CD4-positive, alpha-beta T cell (primary cell): Measurements from ENCODE around the gene PCDHA5. TPM values are rescaled to one million over a fixed set of nuclear protein-coding genes. Genes with fewer than 3 reads are reported as not detected.
"Not testable (repeated sequence)": the region's sequence is repeated elsewhere in the genome, so short reads cannot be mapped to it uniquely, and the experiment has no call there.

ENCODE experiments used
- ATAC-seq: fragments of 200-7000 bp; cut with Tn5 transposase; one replicate; pipeline ENCODE4 v1.10.0; 2022; ENCODE audit warnings: mild to moderate bottlenecking; ENCODE audit not compliant: poor library complexity
- CTCF ChIA-PET: fragments of 350-600 bp; sonication (Branson Sonifier 250); formaldehyde crosslinking; loops from one replicate; lab custom pipeline; 2021; ENCODE audit warnings: antibody characterized with exemption, inconsistent platforms; lab: Charles Lee
- POLR2A ChIA-PET: fragments of 350-600 bp; sonication (Branson Sonifier 250); formaldehyde crosslinking; loops from one replicate; lab custom pipeline; 2021; ENCODE audit warnings: antibody characterized with exemption, inconsistent platforms; lab: Charles Lee
- DNase-seq, 14 experiments: peaks; one replicate each; pipeline ENCODE4 v3.0.0-alpha.2; 2013 to 2020; ENCODE audit warnings: mixed read lengths in 2 of 14
- H3K27ac ChIP-seq, 2 donors: one replicate each; pipeline versions ENCODE4 v1.5.1 to v1.7.0; 2013; ENCODE audit warnings: low read length in 2 of 2, low read depth in 1 of 2, mild to moderate bottlenecking in 1 of 2
- H3K27me3 ChIP-seq, 2 experiments: 1 replicate in 1 of 2; 2 replicates in 1 of 2; pipeline versions ENCODE4 v1.6.1 to v1.7.0; 2013; ENCODE audit warnings: low read length in 2 of 2, control low read depth in 1 of 2, mild to moderate bottlenecking in 1 of 2, moderate library complexity in 1 of 2; ENCODE audit not compliant: insufficient read depth in 2 of 2, control insufficient read depth in 1 of 2
- H3K36me3 ChIP-seq: one replicate; pipeline ENCODE4 v1.6.1; 2013; ENCODE audit warnings: low read length, control low read depth; ENCODE audit not compliant: insufficient read depth
- H3K4me1 ChIP-seq: one replicate; pipeline ENCODE4 v1.6.1; 2013; ENCODE audit warnings: low read length, control low read depth; ENCODE audit not compliant: insufficient read depth
- H3K4me3 ChIP-seq: one replicate; pipeline ENCODE4 v1.5.1; 2013; ENCODE audit warnings: mild to moderate bottlenecking, low read length, moderate library complexity
- H3K9me3 ChIP-seq, 2 experiments: 1 replicate in 1 of 2; 2 replicates in 1 of 2; pipeline versions ENCODE4 v1.6.1 to v1.7.0; 2013; ENCODE audit warnings: low read length in 2 of 2, mild to moderate bottlenecking in 2 of 2, control low read depth in 1 of 2, moderate library complexity in 1 of 2; ENCODE audit not compliant: control insufficient read depth in 1 of 2, insufficient read depth in 1 of 2
- H3K27ac Mint-ChIP-seq: one replicate; pipeline ENCODE4 v1.8.0; 2020; ENCODE audit warnings: mixed read lengths
- H3K27me3 Mint-ChIP-seq: one replicate; pipeline ENCODE4 v1.8.0; 2021; ENCODE audit warnings: mixed read lengths
- H3K36me3 Mint-ChIP-seq: one replicate; pipeline ENCODE4 v1.8.0; 2021; ENCODE audit warnings: low read depth, mixed read lengths
- H3K4me1 Mint-ChIP-seq: one replicate; pipeline ENCODE4 v1.8.0; 2021; ENCODE audit warnings: low read depth, mixed read lengths
- H3K4me3 Mint-ChIP-seq: one replicate; pipeline ENCODE4 v1.8.0; 2020; ENCODE audit warnings: mild to moderate bottlenecking, mixed read lengths
- H3K9me3 Mint-ChIP-seq: one replicate; pipeline ENCODE4 v1.8.0; 2020; ENCODE audit warnings: mixed read lengths
- intact Hi-C, 2 experiments: fragments of 100-400 bp; cut with DNase I in 1 of 2; cut with micrococcal nuclease in 1 of 2; formaldehyde crosslinking; loops; one replicate each; pipeline versions ENCODE4 v1.15.1 to v1.9.0; 2023 to 2025; cut with DNase I, micrococcal nuclease
- total RNA-seq, 174 experiments: library from RNA in 2 of 174; stranded (reverse) in 2 of 174; gene quantifications; one replicate each; pipeline ENCODE4 v1.2.3 and lab custom pipeline; 2021 to 2026
- TF ChIP-seq, protein P1 (sequence below): fragments of 200-600 bp; IDR thresholded peaks from one replicate; pipeline ENCODE4 v1.8.0; 2022; ENCODE audit warnings: antibody characterized with exemption, mild to moderate bottlenecking

Gene PCDHA5
- total RNA-seq, 2 experiments from 2014 or later, result not detected

DNA sequence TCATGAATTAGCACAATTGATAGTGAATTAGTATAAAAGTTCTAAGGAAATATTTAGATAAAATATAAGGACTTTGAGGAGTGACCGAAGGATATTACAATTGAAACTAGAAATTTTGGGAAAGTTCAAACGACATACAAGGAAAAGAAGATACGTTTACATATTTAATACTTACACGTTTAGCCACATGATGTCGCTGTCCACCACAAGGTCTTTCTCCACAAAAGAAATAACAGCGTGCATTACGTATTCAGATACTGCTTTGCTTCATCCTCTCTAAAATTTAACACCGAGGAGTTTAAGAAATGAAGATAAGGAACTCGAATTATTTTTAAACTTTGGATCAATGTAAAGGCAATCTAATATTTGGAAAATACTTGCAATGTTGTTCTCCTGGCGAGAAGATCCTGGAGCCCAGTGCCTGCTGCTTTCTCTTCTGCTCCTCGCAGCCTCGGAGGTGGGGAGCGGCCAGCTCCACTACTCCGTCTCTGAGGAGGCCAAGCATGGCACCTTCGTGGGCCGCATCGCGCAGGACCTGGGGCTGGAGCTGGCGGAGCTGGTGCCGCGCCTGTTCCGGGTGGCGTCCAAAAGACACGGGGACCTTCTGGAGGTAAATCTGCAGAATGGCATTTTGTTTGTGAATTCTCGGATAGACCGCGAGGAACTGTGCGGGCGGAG lies 20.5 kb upstream of the PCDHA5 start, which contains the start of gene PCDHA3:
Gene PCDHA3, plus strand, starts transcription at position 242 of the 678 bp plus-strand sequence.
- TF ChIP-seq, protein P1, sequence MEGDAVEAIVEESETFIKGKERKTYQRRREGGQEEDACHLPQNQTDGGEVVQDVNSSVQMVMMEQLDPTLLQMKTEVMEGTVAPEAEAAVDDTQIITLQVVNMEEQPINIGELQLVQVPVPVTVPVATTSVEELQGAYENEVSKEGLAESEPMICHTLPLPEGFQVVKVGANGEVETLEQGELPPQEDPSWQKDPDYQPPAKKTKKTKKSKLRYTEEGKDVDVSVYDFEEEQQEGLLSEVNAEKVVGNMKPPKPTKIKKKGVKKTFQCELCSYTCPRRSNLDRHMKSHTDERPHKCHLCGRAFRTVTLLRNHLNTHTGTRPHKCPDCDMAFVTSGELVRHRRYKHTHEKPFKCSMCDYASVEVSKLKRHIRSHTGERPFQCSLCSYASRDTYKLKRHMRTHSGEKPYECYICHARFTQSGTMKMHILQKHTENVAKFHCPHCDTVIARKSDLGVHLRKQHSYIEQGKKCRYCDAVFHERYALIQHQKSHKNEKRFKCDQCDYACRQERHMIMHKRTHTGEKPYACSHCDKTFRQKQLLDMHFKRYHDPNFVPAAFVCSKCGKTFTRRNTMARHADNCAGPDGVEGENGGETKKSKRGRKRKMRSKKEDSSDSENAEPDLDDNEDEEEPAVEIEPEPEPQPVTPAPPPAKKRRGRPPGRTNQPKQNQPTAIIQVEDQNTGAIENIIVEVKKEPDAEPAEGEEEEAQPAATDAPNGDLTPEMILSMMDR, result no peak
- Mint-ChIP-seq H3K27me3 (peaks cover 46% of the 10 kb centered on the region), H3K9me3 (peaks cover 20% of the 10 kb centered on the region), H3K4me1 (no peaks in the 10 kb centered on the region), H3K27ac (no peak within 1 kb of the TSS), H3K36me3 (peaks cover 28% of the 10 kb centered on the region), H3K4me3 (no peak within 1 kb of the TSS)
- peaks cover 10 to 11% of the 10 kb centered on the region in 2 experiments for H3K27me3 ChIP-seq
- no peaks in the 10 kb centered on the region for H3K36me3 ChIP-seq
- DNase-seq (no peak), ATAC-seq (no peak)
- ChIA-PET POLR2A (no interaction called here), CTCF (no interaction called here)
- peaks cover 27 to 34% of the 10 kb centered on the region in 2 experiments for H3K9me3 ChIP-seq
- H3K4me3 ChIP-seq, result no peak within 1 kb of the TSS
- intact Hi-C loops, result no loop called here
- H3K4me1 ChIP-seq, result no peaks in the 10 kb centered on the region
- no peak within 1 kb of the TSS for H3K27ac ChIP-seq

DNA sequence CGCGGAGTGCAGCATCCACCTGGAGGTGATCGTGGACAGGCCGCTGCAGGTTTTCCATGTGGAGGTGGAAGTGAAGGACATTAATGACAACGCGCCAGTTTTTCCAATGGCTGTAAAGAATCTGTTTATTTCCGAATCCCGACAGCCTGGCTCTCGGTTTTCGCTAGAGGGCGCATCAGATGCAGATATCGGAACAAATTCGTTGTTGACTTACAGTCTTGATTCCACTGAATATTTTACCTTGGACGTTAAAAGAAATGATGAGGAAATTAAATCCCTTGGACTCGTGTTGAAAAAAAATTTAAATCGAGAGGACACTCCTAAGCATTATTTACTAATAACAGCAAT lies 19.9 kb upstream of the PCDHA5 start:
- ATAC-seq (no peak), DNase-seq (no peak)
- H3K4me3 ChIP-seq, result no peak overlapping the region
- H3K36me3 Mint-ChIP-seq, result peaks cover 28% of the 10 kb centered on the region
- no peak overlapping the region for H3K27ac ChIP-seq
- H3K4me1 Mint-ChIP-seq, result no peaks in the 10 kb centered on the region
- TF ChIP-seq, protein P1, result no peak
- POLR2A ChIA-PET, result no interaction called here
- H3K9me3 Mint-ChIP-seq, result peaks cover 22% of the 10 kb centered on the region
- CTCF ChIA-PET, result no interaction called here
- no peaks in the 10 kb centered on the region for H3K36me3 ChIP-seq
- no peaks in the 10 kb centered on the region for H3K4me1 ChIP-seq
- H3K27ac Mint-ChIP-seq, result no peak overlapping the region
- H3K27me3 ChIP-seq, result peaks cover 11 to 12% of the 10 kb centered on the region in 2 experiments
- intact Hi-C loops, result no loop called here
- H3K9me3 ChIP-seq, result peaks cover 26 to 29% of the 10 kb centered on the region in 2 experiments
- H3K4me3 Mint-ChIP-seq, result no peak overlapping the region
- peaks cover 51% of the 10 kb centered on the region for H3K27me3 Mint-ChIP-seq

DNA sequence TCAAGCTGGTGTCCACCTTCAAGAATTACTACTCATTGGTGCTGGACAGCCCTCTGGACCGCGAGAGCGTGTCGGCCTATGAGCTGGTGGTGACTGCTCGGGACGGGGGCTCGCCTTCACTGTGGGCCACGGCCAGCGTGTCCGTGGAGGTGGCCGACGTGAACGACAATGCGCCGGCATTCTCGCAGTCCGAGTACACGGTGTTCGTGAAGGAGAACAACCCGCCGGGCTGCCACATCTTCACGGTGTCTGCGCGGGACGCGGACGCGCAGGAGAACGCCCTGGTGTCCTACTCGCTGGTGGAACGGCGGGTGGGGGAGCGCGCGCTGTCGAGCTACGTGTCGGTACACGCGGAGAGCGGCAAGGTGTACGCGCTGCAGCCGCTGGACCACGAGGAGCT lies 19.0 kb upstream of the PCDHA5 start:
- POLR2A ChIA-PET, H3K27ac ChIP-seq, H3K4me3 ChIP-seq, intact Hi-C loops, ATAC-seq, H3K4me1 ChIP-seq, H3K27ac Mint-ChIP-seq, H3K4me1 Mint-ChIP-seq, CTCF ChIA-PET, H3K36me3 ChIP-seq, DNase-seq, H3K4me3 Mint-ChIP-seq: not testable (repeated sequence)
- H3K27me3 Mint-ChIP-seq, result peaks cover 54% of the 10 kb centered on the region
- H3K27me3 ChIP-seq, result peaks cover 14 to 21% of the 10 kb centered on the region in 2 experiments
- H3K36me3 Mint-ChIP-seq, result peaks cover 28% of the 10 kb centered on the region
- peaks cover 26 to 27% of the 10 kb centered on the region in 2 experiments for H3K9me3 ChIP-seq
- peaks cover 25% of the 10 kb centered on the region for H3K9me3 Mint-ChIP-seq
